Neutrophil (primary cell): ENCODE results near the gene SLCO1B1.

Experiments
- H3K27ac ChIP-seq: fragments of 200-600 bp; sonication (generic); 2 replicates; pipeline ENCODE4 v1.5.1; 2016; ENCODE audit warnings: mild to moderate bottlenecking, moderate library complexity
- H3K27me3 ChIP-seq: fragments of 200-600 bp; sonication (generic); 2 replicates; pipeline ENCODE4 v1.6.0; 2016; ENCODE audit warnings: mild to moderate bottlenecking
- H3K36me3 ChIP-seq: fragments of 200-600 bp; sonication (generic); 2 replicates; pipeline ENCODE4 v1.5.1; 2017
- H3K4me1 ChIP-seq, 2 experiments: fragments of 200-600 bp in 1 of 2; sonication (generic) in 1 of 2; 1 replicate in 1 of 2; 2 replicates in 1 of 2; pipeline versions ENCODE4 v1.5.1 to v1.6.1; 2013 to 2016; ENCODE audit warnings: low read depth in 1 of 2, low read length in 1 of 2, mild to moderate bottlenecking in 1 of 2, moderate library complexity in 1 of 2; ENCODE audit not compliant: control insufficient read depth in 1 of 2, insufficient read depth in 1 of 2
- H3K4me3 ChIP-seq, 2 experiments: fragments of 200-600 bp in 1 of 2; sonication (generic) in 1 of 2; 1 replicate in 1 of 2; 2 replicates in 1 of 2; pipeline ENCODE4 v1.5.1; 2013 to 2016; ENCODE audit warnings: low read depth in 1 of 2, low read length in 1 of 2, mild to moderate bottlenecking in 1 of 2, moderate library complexity in 1 of 2
- H3K9me3 ChIP-seq: fragments of 200-600 bp; sonication (generic); 2 replicates; pipeline ENCODE4 v1.5.1; 2016
- TF ChIP-seq, protein P1 (sequence below): fragments of 200-600 bp; sonication (generic); IDR thresholded peaks from 2 replicates; pipeline ENCODE4 v1.5.1; 2016; ENCODE audit warnings: antibody characterized with exemption

SLCO1B1 gene

DNA sequence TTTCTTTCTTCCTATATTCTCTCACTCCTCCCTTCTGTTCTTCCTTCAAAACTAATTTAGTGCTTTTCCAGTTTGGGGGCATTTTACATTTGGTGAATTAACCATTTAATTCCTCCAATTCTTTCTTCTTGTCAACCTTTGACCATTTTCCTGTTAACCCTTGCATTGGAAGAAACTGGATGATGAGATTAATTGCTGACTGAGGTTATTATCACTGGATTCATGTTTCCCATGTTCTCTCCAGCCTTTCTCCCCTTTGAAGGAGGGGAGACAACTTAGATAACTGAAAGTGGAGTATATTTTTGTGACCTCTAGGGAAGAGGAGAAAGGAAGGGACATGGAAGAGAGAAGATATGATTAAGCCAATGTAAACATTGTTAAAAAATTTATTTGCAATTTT, 133.2 kb downstream of the SLCO1B1 start:
- TF ChIP-seq, protein P1, sequence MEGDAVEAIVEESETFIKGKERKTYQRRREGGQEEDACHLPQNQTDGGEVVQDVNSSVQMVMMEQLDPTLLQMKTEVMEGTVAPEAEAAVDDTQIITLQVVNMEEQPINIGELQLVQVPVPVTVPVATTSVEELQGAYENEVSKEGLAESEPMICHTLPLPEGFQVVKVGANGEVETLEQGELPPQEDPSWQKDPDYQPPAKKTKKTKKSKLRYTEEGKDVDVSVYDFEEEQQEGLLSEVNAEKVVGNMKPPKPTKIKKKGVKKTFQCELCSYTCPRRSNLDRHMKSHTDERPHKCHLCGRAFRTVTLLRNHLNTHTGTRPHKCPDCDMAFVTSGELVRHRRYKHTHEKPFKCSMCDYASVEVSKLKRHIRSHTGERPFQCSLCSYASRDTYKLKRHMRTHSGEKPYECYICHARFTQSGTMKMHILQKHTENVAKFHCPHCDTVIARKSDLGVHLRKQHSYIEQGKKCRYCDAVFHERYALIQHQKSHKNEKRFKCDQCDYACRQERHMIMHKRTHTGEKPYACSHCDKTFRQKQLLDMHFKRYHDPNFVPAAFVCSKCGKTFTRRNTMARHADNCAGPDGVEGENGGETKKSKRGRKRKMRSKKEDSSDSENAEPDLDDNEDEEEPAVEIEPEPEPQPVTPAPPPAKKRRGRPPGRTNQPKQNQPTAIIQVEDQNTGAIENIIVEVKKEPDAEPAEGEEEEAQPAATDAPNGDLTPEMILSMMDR: no peak

DNA sequence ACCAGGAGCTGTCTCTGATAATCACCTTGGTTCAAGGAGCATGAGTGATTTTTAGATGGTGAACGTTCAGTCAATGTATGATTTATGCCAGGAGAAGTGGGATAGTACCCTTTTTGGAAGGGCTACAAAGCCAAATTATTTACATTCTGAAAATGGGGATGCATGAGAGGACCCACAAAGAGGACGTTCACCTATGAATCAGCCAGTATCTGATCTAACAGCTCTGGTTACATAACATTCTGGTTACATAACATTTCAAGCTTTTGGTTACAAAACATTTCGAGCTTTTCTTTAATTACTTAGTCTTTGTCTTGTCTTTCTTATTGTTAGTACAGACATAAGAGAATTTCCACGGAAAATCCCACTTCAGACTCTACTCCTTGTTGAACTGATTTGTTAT, 134.9 kb downstream of the SLCO1B1 start:
- Histone ChIP-seq H3K27ac (no peak overlapping the region), H3K36me3 (no peaks in the 10 kb centered on the region), H3K4me1 (no peaks in the 10 kb centered on the region), H3K4me3 (no peak overlapping the region), H3K27me3 (no peaks in the 10 kb centered on the region), H3K9me3 (no peaks in the 10 kb centered on the region)
- TF ChIP-seq, protein P1: no peak

More for the DNA sequence above, 133.2 kb downstream of the SLCO1B1 start:
- no peak overlapping the region for H3K27ac ChIP-seq
- no peaks in the 10 kb centered on the region for H3K27me3 ChIP-seq
- H3K4me3 ChIP-seq: no peak overlapping the region
- no peaks in the 10 kb centered on the region for H3K9me3 ChIP-seq
- no peaks in the 10 kb centered on the region for H3K4me1 ChIP-seq
- H3K36me3 ChIP-seq: no peaks in the 10 kb centered on the region

DNA sequence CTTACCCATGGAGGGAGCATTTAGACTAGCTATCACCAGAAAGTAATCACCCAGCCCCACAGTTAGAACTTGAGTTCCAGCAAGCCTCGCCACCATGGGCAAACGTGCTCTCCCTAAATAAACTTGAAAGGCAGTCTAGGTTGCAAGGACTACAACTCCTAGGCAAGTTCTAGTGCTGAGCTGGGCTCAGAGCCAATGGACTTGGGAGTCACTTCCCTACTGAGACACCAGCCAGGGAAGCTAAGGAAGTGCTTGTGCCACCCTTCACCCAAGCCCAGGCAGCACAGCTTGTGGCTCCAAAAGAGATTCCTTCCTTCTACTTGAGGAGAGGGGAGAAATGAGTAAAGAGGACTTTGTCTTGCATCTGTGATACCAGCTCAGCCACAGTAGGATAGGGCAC, 145.8 kb downstream of the SLCO1B1 start:
- TF ChIP-seq, protein P1: no peak
- Histone ChIP-seq H3K36me3 (no peaks in the 10 kb centered on the region), H3K27ac (no peak overlapping the region), H3K27me3 (peaks cover 3% of the 10 kb centered on the region), H3K9me3 (no peaks in the 10 kb centered on the region), H3K4me3 (no peak overlapping the region), H3K4me1 (no peaks in the 10 kb centered on the region)
